Mucosa of rectum (tissue), 2 donors: ENCODE data around the gene MYMX.

Experiments used
- H3K27ac ChIP-seq, 2 donors: one replicate each; pipeline ENCODE4 v1.7.0; 2013; ENCODE audit warnings: inconsistent platforms in 2 of 2, low read depth in 2 of 2, low read length in 2 of 2
- H3K27me3 ChIP-seq, 2 donors: one replicate each; pipeline ENCODE4 v1.7.0; 2013; ENCODE audit warnings: low read length in 2 of 2; ENCODE audit not compliant: control insufficient read depth in 2 of 2, insufficient read depth in 2 of 2
- H3K36me3 ChIP-seq, 2 donors: one replicate each; pipeline ENCODE4 v1.7.0; 2013; ENCODE audit warnings: low read length in 2 of 2; ENCODE audit not compliant: control insufficient read depth in 2 of 2, insufficient read depth in 2 of 2
- H3K4me1 ChIP-seq, 2 donors: one replicate each; pipeline ENCODE4 v1.7.0; 2013; ENCODE audit warnings: low read length in 2 of 2, mild to moderate bottlenecking in 1 of 2; ENCODE audit not compliant: control insufficient read depth in 2 of 2, insufficient read depth in 2 of 2
- H3K4me3 ChIP-seq, 2 donors: one replicate each; pipeline ENCODE4 v1.7.0; 2013; ENCODE audit warnings: low read length in 2 of 2
- H3K9ac ChIP-seq, 2 donors: one replicate each; pipeline ENCODE4 v1.7.0; 2013; ENCODE audit warnings: low read length in 2 of 2, low read depth in 1 of 2, mild to moderate bottlenecking in 1 of 2
- H3K9me3 ChIP-seq, 2 donors: one replicate each; pipeline ENCODE4 v1.7.0; 2013; ENCODE audit warnings: low read length in 2 of 2; ENCODE audit not compliant: control insufficient read depth in 2 of 2
- donor health status: healthy.
- donor health status: Normal muscosa, but diverticular disease.

The MYMX gene

DNA sequence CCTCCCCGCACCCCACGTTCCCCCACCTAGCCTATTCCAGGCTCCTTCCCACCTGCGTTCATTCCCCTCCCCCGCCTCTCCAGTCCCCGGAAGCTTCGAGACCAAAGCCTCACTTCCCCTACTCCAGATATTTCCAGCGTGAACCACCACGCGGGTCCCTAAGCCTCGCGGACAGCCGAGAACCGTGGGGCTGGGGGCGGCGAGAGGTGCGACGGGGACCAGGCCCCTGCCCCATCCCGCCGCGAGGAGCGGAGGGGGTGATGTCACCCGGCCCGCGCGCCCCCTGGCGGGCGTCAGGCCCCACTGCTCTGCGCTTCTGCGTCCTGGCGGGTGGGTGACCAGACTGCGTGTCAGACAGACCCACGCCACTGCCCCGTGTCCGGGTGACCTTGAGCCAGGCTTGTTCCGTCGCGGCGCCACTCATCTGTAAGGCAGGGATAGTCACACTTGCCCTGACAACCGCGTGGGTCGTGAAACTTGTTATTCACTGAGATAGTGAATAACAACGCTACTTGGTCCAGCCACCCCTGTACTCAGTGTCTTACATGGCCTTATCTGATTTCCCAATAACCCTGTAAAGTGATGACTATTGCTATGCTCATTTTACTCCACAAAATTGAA is 21.2 kb downstream of the MYMX start:
- H3K4me1 ChIP-seq: peaks cover 19 to 24% of the 10 kb centered on the region in 2 donors
- H3K9ac ChIP-seq: peak overlapping the region; percentile 64 to 85
- H3K36me3 ChIP-seq: no peaks in the 10 kb centered on the region
- H3K27ac ChIP-seq: peak overlapping the region; percentile 90 to 94
- no peaks in the 10 kb centered on the region for H3K9me3 ChIP-seq
- H3K4me3 ChIP-seq: peak overlapping the region; percentile 78 to 82
- no peaks in the 10 kb centered on the region for H3K27me3 ChIP-seq

DNA sequence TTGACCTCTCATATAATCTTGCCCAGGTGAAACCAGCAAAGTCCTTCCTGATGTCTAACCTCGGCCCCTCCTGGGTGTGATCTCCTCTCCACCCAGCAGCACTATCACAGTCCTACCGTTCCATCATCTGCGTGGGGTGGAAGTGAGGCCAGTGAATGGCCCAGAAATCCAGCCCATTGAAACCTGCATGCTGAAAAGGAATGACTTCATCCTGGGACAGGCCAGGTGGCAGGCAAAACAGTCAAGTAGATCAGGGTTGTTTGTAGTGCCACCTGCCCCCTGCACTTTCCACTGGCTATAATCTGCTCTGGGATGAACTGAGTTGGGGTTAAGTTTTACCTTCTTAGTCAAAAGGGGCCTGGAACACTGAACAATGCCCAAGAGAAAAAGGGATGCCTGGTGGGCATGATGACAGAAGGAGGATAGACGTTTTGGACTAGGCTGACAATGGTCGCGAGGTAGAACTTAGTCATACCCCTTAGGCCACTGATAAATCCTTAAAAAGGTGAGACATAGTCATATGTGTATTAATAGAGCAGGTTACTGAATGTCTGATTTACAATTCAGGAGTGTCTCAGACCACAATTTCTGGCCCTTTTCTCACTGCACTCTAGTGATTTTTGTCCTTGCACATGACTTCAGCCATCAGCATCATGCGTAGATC is 22.1 kb downstream of the MYMX start:
- Histone ChIP-seq H3K9ac (peak overlapping the region in 1 of 2 donors; percentile 85), H3K27ac (peak overlapping the region; percentile 90 to 94), H3K27me3 (no peaks in the 10 kb centered on the region), H3K4me1 (peaks cover 17 to 24% of the 10 kb centered on the region in 2 donors), H3K36me3 (no peaks in the 10 kb centered on the region), H3K9me3 (no peaks in the 10 kb centered on the region), H3K4me3 (peak overlapping the region in 1 of 2 donors; percentile 1)

DNA sequence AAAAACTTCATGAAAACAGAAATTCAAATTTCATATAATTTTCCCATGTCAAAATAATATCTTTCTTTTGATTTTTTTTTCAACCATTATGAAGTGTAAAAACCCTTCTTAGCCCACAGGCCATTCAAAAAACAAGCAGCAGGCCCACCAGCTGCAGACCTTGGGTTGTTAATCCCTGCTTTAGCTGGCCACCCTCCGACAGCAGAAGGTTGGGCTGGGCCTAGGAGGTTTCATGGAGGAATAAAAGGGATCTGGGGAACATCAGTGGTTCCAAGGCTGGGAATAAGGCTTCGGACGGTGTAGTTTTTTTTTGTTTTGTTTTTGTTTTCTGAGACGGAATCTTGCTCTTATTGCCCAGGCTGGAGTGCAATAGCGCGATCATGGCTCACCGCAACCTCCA is 26.6 kb downstream of the MYMX start:
- Histone ChIP-seq H3K4me3 (no peak overlapping the region), H3K27me3 (no peaks in the 10 kb centered on the region), H3K27ac (no peak overlapping the region), H3K4me1 (peaks cover 5 to 12% of the 10 kb centered on the region in 2 donors), H3K9me3 (no peaks in the 10 kb centered on the region), H3K36me3 (no peaks in the 10 kb centered on the region), H3K9ac (no peak overlapping the region)

DNA sequence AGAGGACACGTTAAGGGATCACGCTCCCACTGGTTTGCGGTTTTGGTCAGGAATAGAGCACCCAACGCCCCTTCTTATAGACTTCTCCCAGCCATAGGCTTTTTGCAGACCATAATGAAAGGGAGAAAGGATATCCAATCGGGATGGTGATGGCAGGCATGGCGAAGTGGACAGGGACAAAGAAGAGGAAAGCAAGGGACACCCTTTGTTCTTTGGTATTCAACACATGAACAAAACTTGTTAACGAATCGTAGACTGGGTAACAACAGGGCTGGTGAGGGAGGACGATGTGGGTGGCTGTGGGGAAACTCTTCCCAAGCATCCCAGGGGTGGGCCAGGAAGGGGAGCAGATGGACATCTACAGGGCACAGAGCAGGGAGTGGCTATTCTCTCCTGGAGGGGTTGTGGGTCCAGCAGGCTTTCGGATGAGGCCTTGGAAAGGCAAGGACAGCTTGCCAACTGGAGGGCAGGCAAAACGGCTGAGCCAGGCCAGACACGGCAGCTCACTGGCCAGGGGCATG is 28.7 kb downstream of the MYMX start:
- peak overlapping the region; percentile 84 to 100 for H3K4me3 ChIP-seq

DNA sequence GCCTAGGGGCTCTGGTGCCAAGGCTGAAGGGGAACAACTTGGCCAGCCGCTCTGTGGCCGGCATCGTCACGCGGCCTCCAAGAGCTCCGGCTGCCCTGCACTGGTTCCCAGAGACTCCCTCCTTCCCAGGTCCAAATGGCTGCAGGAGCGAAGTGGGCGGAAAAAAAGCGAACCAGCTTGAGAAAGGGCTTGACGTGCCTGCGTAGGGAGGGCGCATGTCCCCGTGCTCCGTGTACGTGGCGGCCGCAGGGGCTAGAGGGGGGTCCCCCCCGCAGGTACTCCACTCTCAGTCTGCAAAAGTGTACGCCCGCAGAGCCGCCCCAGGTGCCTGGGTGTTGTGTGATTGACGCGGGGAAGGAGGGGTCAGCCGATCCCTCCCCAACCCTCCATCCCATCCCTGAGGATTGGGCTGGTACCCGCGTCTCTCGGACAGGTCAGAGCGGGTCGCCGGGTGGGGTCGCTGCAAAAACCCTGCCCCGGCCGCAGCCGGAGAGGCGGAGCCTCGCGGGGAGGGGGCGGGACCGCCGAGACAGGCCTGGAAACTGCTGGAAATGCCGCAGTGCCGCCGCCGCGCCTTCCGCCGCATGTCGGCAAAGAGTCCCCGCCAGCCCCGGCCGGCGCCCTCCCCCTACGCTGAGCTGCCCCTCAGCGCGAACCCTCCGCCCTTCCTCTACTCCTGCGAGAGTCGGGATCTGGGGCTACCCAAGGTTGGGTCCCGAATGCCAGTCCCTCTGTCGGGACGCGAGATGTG is 29.4 kb downstream of the MYMX start:
- H3K9ac ChIP-seq: peak overlapping the region; percentile 83 to 100
- peaks cover 23 to 24% of the 10 kb centered on the region in 2 donors for H3K36me3 ChIP-seq
- peaks cover 7 to 15% of the 10 kb centered on the region in 2 donors for H3K4me1 ChIP-seq
- H3K4me3 ChIP-seq: peak overlapping the region; percentile 84 to 100
- H3K27me3 ChIP-seq: no peaks in the 10 kb centered on the region
- no peaks in the 10 kb centered on the region for H3K9me3 ChIP-seq
- peak overlapping the region; percentile 96 to 97 for H3K27ac ChIP-seq

More for the DNA sequence above, 28.7 kb downstream of the MYMX start:
- Histone ChIP-seq H3K9me3 (no peaks in the 10 kb centered on the region), H3K9ac (peak overlapping the region; percentile 83 to 100), H3K27me3 (no peaks in the 10 kb centered on the region), H3K4me1 (peaks cover 7 to 15% of the 10 kb centered on the region in 2 donors), H3K27ac (peak overlapping the region; percentile 96 to 97), H3K36me3 (peaks cover 16 to 17% of the 10 kb centered on the region in 2 donors)

DNA sequence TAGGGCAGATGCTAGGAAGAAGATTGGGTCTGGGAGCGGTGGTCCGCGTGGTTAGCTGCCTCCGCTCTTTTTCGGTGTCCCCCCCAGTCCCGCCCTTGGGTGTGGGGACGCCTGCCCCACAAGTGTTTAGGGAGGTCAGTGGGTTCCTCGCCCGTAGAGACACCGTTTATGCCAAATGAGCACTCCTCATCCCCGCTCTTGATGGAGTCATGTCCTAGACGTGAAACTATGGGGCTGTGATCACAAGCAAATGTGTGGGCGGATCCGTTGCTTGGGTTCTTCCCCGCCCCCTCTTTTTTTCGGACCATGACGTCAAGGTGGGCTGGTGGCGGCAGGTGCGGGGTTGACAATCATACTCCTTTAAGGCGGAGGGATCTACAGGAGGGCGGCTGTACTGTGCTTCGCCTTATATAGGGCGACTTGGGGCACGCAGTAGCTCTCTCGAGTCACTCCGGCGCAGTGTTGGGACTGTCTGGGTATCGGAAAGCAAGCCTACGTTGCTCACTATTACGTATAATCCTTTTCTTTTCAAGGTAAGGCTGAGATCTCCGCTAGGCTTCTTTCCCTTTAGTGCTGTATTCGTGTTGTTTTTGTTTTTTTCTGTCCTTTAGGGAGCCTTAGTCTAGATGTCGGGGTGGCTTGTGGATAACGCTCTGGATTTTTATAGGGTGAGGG is 30.1 kb downstream of the MYMX start, which contains the start of gene HSP90AB1:
HSP90AB1 (plus strand) TSS at position 439 of the 675 bp plus-strand sequence. CDS start 1,529 bp downstream, outside the sequence.
- Histone ChIP-seq H3K4me1 (peaks cover 7 to 15% of the 10 kb centered on the region in 2 donors), H3K27ac (peak within 1 kb of the TSS; percentile 96 to 97), H3K9me3 (no peaks in the 10 kb centered on the region), H3K9ac (peak within 1 kb of the TSS; percentile 83 to 100), H3K4me3 (peak within 1 kb of the TSS; percentile 84 to 100), H3K36me3 (peaks cover 29 to 31% of the 10 kb centered on the region in 2 donors), H3K27me3 (no peaks in the 10 kb centered on the region)

DNA sequence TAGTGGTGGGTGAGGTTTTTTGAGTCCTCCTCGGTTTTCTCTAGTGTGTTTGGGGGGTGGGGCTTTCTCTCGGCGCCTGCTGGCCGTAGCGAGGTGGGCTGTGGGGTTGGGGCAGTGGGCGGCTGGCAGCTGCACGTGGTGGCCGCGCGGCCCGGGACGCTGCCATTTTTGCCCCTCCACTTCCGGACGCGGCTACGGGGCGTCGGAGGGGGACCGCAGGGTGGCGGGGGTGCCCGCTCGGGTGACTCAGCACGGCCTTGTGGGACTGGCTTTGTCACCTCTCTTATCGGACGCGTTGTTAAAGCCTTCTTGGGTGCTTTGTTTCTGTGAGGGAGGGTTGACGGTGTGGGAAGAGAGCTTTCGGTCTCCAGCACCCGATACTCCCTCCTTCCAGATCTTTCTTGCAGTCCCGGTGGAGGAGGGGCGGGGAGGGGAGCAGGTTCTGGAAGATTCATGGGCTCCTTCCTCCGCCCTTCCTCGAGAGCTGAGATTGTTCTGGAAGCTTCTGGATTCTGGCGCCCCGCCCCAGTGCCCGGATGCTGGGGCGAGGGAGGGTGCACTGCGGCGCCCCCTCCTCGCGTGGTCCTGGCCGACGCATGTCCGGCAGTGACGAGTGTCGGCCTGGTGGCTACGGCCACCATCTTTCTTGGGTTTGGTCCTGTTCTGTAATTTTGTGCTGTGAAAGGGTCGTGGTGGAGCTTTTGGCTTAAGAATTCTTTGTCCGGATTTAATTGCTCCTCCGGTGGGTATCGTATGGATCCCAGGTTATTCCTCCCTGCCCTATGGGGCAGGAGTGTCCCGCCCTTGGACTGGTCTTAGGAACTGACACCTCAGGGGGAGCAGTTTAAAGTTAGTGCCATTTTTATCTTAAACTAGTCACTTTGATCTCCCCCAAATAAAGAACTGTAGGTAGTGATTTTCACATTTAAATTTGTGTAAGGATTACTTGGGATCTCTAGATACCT is 30.9 kb downstream of the MYMX start:
- H3K27me3 ChIP-seq: no peaks in the 10 kb centered on the region
- H3K9ac ChIP-seq: peak overlapping the region; percentile 83 to 100
- H3K4me3 ChIP-seq: peak overlapping the region; percentile 84 to 100
- peak overlapping the region; percentile 96 to 97 for H3K27ac ChIP-seq
- H3K36me3 ChIP-seq: peaks cover 35 to 36% of the 10 kb centered on the region in 2 donors
- no peaks in the 10 kb centered on the region for H3K9me3 ChIP-seq
- H3K4me1 ChIP-seq: peaks cover 7 to 15% of the 10 kb centered on the region in 2 donors

DNA sequence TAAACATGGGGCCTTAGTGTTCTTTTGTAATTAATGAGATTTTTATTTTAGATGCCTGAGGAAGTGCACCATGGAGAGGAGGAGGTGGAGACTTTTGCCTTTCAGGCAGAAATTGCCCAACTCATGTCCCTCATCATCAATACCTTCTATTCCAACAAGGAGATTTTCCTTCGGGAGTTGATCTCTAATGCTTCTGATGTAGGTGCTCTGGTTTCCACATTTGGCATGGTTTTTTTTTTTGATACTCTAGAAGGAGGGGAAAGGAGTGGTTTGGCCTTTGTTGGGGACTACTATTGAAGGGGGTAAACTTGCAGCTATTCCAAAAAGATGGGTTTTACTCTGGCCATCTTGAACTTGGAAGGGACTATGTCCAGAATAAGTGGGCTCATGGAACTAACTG is 31.9 kb downstream of the MYMX start:
- Histone ChIP-seq H3K9me3 (no peaks in the 10 kb centered on the region), H3K4me1 (peaks cover 7 to 15% of the 10 kb centered on the region in 2 donors), H3K4me3 (peak overlapping the region; percentile 84 to 100), H3K36me3 (peaks cover 44 to 45% of the 10 kb centered on the region in 2 donors), H3K9ac (peak overlapping the region; percentile 83 to 100), H3K27me3 (no peaks in the 10 kb centered on the region), H3K27ac (peak overlapping the region; percentile 96 to 97)
